ENCODE measurements around the gene ZNF778. TPM values are rescaled to one million over a fixed set of nuclear protein-coding genes. Genes with fewer than 3 reads are reported as not detected.
A peak's percentile ranks its signal among the peaks of the same experiment; 100 is the strongest.

Gene ZNF778
- total and polyA plus RNA-seq, 2 of the 13 experiments (the other 11 are each of a cell fraction or from before 2014, with no cell fraction given), result 3.8 to 7.2 TPM

GRCh38 chr16:89241187-89242007 lies 23.9 kb downstream of the ZNF778 start (continued):
- TF ChIP-seq FOXA3 (CRISPR knock-in tag; IDR thresholded peaks at IDR 0.05), result peak; percentile 59
- peak; percentile 73; the same call in 1 of the 2 replicates for TF ChIP-seq GFI1 (CRISPR knock-in tag; IDR thresholded peaks at IDR 0.05; ENCODE audit: borderline replicate concordance)
- TF ChIP-seq NCOA5 (CRISPR knock-in tag; IDR thresholded peaks at IDR 0.05), result no peak
- peak; percentile 89; the same call in 1 of the 2 replicates for TF ChIP-seq ZNF766 (CRISPR knock-in tag; IDR thresholded peaks at IDR 0.05; ENCODE audit: borderline replicate concordance)
- no peak for TF ChIP-seq ZBTB7A (CRISPR knock-in tag; IDR thresholded peaks at IDR 0.05)
- TF ChIP-seq, protein P1, sequence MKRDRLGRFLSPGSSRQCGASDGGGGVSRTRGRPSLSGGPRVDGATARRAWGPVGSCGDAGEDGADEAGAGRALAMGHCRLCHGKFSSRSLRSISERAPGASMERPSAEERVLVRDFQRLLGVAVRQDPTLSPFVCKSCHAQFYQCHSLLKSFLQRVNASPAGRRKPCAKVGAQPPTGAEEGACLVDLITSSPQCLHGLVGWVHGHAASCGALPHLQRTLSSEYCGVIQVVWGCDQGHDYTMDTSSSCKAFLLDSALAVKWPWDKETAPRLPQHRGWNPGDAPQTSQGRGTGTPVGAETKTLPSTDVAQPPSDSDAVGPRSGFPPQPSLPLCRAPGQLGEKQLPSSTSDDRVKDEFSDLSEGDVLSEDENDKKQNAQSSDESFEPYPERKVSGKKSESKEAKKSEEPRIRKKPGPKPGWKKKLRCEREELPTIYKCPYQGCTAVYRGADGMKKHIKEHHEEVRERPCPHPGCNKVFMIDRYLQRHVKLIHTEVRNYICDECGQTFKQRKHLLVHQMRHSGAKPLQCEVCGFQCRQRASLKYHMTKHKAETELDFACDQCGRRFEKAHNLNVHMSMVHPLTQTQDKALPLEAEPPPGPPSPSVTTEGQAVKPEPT (CRISPR knock-in tag; IDR thresholded peaks at IDR 0.05; ENCODE audit: low read depth), result no peak
- TF ChIP-seq FOXA1 (IDR thresholded peaks at IDR 0.05), result no peak
- TF ChIP-seq FOXA1 (CRISPR knock-in tag; IDR thresholded peaks at IDR 0.05), result 0 out of 2 replicates have a peak, but pooled peaks have one; percentile 19
- no peak for TF ChIP-seq NFE2L2 (IDR thresholded peaks at IDR 0.05; ENCODE audit: low read length)
- TF ChIP-seq KLF6 (CRISPR knock-in tag; IDR thresholded peaks at IDR 0.05), result peak; percentile 68
- TF ChIP-seq, protein P2, sequence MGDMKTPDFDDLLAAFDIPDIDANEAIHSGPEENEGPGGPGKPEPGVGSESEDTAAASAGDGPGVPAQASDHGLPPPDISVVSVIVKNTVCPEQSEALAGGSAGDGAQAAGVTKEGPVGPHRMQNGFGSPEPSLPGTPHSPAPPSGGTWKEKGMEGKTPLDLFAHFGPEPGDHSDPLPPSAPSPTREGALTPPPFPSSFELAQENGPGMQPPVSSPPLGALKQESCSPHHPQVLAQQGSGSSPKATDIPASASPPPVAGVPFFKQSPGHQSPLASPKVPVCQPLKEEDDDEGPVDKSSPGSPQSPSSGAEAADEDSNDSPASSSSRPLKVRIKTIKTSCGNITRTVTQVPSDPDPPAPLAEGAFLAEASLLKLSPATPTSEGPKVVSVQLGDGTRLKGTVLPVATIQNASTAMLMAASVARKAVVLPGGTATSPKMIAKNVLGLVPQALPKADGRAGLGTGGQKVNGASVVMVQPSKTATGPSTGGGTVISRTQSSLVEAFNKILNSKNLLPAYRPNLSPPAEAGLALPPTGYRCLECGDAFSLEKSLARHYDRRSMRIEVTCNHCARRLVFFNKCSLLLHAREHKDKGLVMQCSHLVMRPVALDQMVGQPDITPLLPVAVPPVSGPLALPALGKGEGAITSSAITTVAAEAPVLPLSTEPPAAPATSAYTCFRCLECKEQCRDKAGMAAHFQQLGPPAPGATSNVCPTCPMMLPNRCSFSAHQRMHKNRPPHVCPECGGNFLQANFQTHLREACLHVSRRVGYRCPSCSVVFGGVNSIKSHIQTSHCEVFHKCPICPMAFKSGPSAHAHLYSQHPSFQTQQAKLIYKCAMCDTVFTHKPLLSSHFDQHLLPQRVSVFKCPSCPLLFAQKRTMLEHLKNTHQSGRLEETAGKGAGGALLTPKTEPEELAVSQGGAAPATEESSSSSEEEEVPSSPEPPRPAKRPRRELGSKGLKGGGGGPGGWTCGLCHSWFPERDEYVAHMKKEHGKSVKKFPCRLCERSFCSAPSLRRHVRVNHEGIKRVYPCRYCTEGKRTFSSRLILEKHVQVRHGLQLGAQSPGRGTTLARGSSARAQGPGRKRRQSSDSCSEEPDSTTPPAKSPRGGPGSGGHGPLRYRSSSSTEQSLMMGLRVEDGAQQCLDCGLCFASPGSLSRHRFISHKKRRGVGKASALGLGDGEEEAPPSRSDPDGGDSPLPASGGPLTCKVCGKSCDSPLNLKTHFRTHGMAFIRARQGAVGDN (CRISPR knock-in tag; IDR thresholded peaks at IDR 0.05), result peak; percentile 93
- TF ChIP-seq ZSCAN9 (CRISPR knock-in tag; IDR thresholded peaks at IDR 0.05; ENCODE audit: borderline replicate concordance), result peak; percentile 80
- peak; percentile 93 for TF ChIP-seq POLR2AphosphoS5 (IDR thresholded peaks at IDR 0.05; ENCODE audit: low read depth, low read length)
- 0 out of 2 replicates have a peak, but pooled peaks have one; percentile 64 for TF ChIP-seq ZBTB44 (CRISPR knock-in tag; IDR thresholded peaks at IDR 0.05)
- peak; percentile 88 for TF ChIP-seq HOXA3 (CRISPR knock-in tag; IDR thresholded peaks at IDR 0.05)
- no peak for TF ChIP-seq ZNF530 (CRISPR knock-in tag; IDR thresholded peaks at IDR 0.05; ENCODE audit: low read depth)
- TF ChIP-seq, protein P3, sequence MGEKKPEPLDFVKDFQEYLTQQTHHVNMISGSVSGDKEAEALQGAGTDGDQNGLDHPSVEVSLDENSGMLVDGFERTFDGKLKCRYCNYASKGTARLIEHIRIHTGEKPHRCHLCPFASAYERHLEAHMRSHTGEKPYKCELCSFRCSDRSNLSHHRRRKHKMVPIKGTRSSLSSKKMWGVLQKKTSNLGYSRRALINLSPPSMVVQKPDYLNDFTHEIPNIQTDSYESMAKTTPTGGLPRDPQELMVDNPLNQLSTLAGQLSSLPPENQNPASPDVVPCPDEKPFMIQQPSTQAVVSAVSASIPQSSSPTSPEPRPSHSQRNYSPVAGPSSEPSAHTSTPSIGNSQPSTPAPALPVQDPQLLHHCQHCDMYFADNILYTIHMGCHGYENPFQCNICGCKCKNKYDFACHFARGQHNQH (CRISPR knock-in tag; IDR thresholded peaks at IDR 0.05), result peak; percentile 98
- no peak; the same call in none of the 2 replicates for TF ChIP-seq ZBTB33 (CRISPR knock-in tag; IDR thresholded peaks at IDR 0.05)
- TF ChIP-seq KDM3A (CRISPR knock-in tag; IDR thresholded peaks at IDR 0.05; ENCODE audit: low read depth), result peak; percentile 76

Measured in HepG2 (cell line).